A549 (cell line): ENCODE measurements around the gene PTK7. TPM values are rescaled to one million over a fixed set of nuclear protein-coding genes. Genes with fewer than 3 reads are reported as not detected.

Experiments used
- ATAC-seq, 2 experiments: fragments of 200-7000 bp in 1 of 2; fragments of >200 bp in 1 of 2; cut with Nextera tagmentation in 1 of 2; cut with Tn5 transposase in 1 of 2; 3 replicates each; pipeline versions ENCODE4 v1.8.0 to v1.9.1; 2018 to 2020; ENCODE audit warnings: mild to moderate bottlenecking in 1 of 2, moderate library complexity in 1 of 2
- CTCF ChIA-PET: fragments of 300-600 bp; sonication (Branson Sonifier 250); formaldehyde crosslinking; extraction: SDS; loops from one replicate; lab custom pipeline; 2021; ENCODE audit warnings: antibody characterized with exemption, inconsistent platforms; lab: Yijun Ruan, JAX
- POLR2A ChIA-PET: fragments of 350-600 bp; formaldehyde crosslinking; extraction: SDS; loops from one replicate; lab custom pipeline; 2021; ENCODE audit warnings: antibody characterized with exemption, inconsistent platforms; lab: Yijun Ruan, JAX
- DNase-seq, 2 experiments: peaks; one replicate each; pipeline versions ENCODE4 v3.0.0 to v3.0.0-alpha.2; 2011 to 2016; ENCODE audit warnings: low read depth in 1 of 2, low spot score in 1 of 2
- FAIRE-seq: peaks from 2 replicates; lab custom pipeline; 2011; peaks lifted over from hg19 to GRCh38; lab: Jason Lieb, UNC
- H3K27ac ChIP-seq, 2 experiments: fragments of >200 bp; sonication (Bioruptor Twin); formaldehyde crosslinking; 3 replicates each; pipeline ENCODE4 v1.5.1; 2016 to 2017
- H3K4me1 ChIP-seq: fragments of >200 bp; sonication (Bioruptor Twin); formaldehyde crosslinking; 3 replicates; pipeline ENCODE4 v1.6.1; 2016
- H3K4me2 ChIP-seq: fragments of >200 bp; sonication (Bioruptor Twin); formaldehyde crosslinking; 3 replicates; pipeline ENCODE4 v1.6.1; 2016
- H3K4me3 ChIP-seq: fragments of >200 bp; sonication (Bioruptor Twin); formaldehyde crosslinking; 3 replicates; pipeline ENCODE4 v1.5.1; 2016
- H3K9me3 ChIP-seq: fragments of >200 bp; sonication (Bioruptor Twin); formaldehyde crosslinking; 3 replicates; pipeline ENCODE4 v1.6.1; 2016
- CBX2 ChIP-seq: fragments of 200-600 bp; sonication (generic); IDR thresholded peaks from 2 replicates; pipeline ENCODE4 v1.6.1; 2016; ENCODE audit warnings: low read depth, mild to moderate bottlenecking, borderline replicate concordance
- CBX8 ChIP-seq: fragments of 200-600 bp; sonication (generic); IDR thresholded peaks from 2 replicates; pipeline ENCODE4 v1.6.1; 2016
- CEBPB ChIP-seq, 2 experiments: fragments of >200 bp in 1 of 2; sonication (Bioruptor Twin) in 1 of 2; formaldehyde crosslinking in 1 of 2; IDR thresholded peaks; 2 replicates each; pipeline ENCODE4 v1.6.1; 2012 to 2016
- CHD4 ChIP-seq: fragments of 200-600 bp; sonication (generic); IDR thresholded peaks from 2 replicates; pipeline ENCODE4 v1.6.1; 2016; ENCODE audit warnings: antibody characterized with exemption, mild to moderate bottlenecking, borderline replicate concordance
- FOXS1 ChIP-seq: fragments of 250-450 bp; sonication (Bioruptor Pico); IDR thresholded peaks from 2 replicates; pipeline ENCODE4 v1.5.0; 2020; ENCODE audit warnings: mild to moderate bottlenecking, moderate library complexity
- HES2 ChIP-seq: fragments of >200 bp; sonication (Bioruptor Twin); formaldehyde crosslinking; IDR thresholded peaks from 2 replicates; pipeline ENCODE4 v1.6.1; 2016
- HMGXB4 ChIP-seq: fragments of 250-450 bp; sonication (Bioruptor Pico); IDR thresholded peaks from 2 replicates; pipeline ENCODE4 v1.5.0; 2021; ENCODE audit warnings: mild to moderate bottlenecking, moderate library complexity, borderline replicate concordance
- HOXA7 ChIP-seq: fragments of 250-450 bp; sonication (Bioruptor Pico); IDR thresholded peaks from 2 replicates; pipeline ENCODE4 v1.5.0; 2020; ENCODE audit warnings: mild to moderate bottlenecking, moderate library complexity
- JUN ChIP-seq, 2 experiments: fragments of >200 bp; sonication (Bioruptor Twin); formaldehyde crosslinking; IDR thresholded peaks; 2 replicates in 1 of 2; 3 replicates in 1 of 2; pipeline ENCODE4 v1.6.1; 2016 to 2017
- KDM1A ChIP-seq: fragments of 200-600 bp; sonication (generic); IDR thresholded peaks from 2 replicates; pipeline ENCODE4 v1.6.1; 2016; ENCODE audit warnings: low read depth, mild to moderate bottlenecking
- MAFK ChIP-seq: fragments of 450-650 bp; IDR thresholded peaks from 2 replicates; pipeline ENCODE4 v1.6.1; 2014; ENCODE audit not compliant: partially characterized antibody
- NR3C1 ChIP-seq: fragments of >200 bp; sonication (Bioruptor Twin); formaldehyde crosslinking; IDR thresholded peaks from 3 replicates; pipeline ENCODE4 v1.6.1; 2017
- POLR2A ChIP-seq: IDR thresholded peaks from 2 replicates; pipeline ENCODE4 v1.6.1; 2012; ENCODE audit warnings: mild to moderate bottlenecking, low read length
- RCOR1 ChIP-seq: fragments of 150-350 bp; IDR thresholded peaks from 2 replicates; pipeline ENCODE4 v1.6.1; 2014; ENCODE audit warnings: antibody characterized with exemption, low read length, low read depth
- TP53 ChIP-seq: fragments of 250-450 bp; sonication (Bioruptor Pico); IDR thresholded peaks from 2 replicates; pipeline ENCODE4 v1.5.0; 2021; ENCODE audit warnings: mild to moderate bottlenecking, moderate library complexity
- USF2 ChIP-seq: fragments of 450-650 bp; IDR thresholded peaks from 2 replicates; pipeline ENCODE4 v1.6.1; 2014; ENCODE audit warnings: antibody characterized with exemption
- WGBS: methylation state at CpG from one replicate; pipeline ENCODE4 v1.1.6; 2017; ENCODE audit errors: missing lambda C conversion rate; 5-methylcytosine and 5-hydroxymethylcytosine counted together
- polyA plus RNA-seq, 4 experiments: library from polyadenylated mRNA; depleted of rRNA in 3 of 4; stranded (reverse); fragments of >200 nt; fragmentation: RNase III in 1 of 4; extraction: RNeasy Plus Mini Kit Qiagen cat#74134 plus additional on column Dnase treatment in 1 of 4; gene quantifications; 2 replicates in 3 of 4; 3 replicates in 1 of 4; pipeline ENCODE4 v1.2.3, GENCODE V29; 2011 to 2017

Gene PTK7
- polyA plus RNA-seq, 2 of the 4 experiments (the other 2 are of a cell fraction): 2.8 to 5.6 TPM

- 75% methylated on average over 6 of the region's 6 CpGs for WGBS
- Histone ChIP-seq H3K27ac (no peak overlapping the region), H3K4me3 (no peak overlapping the region)
- DNase-seq (no peak), ATAC-seq (no peak)
- TF ChIP-seq KDM1A (no peak), JUN (IDR thresholded peaks at IDR 0.05) (no peak), HOXA7 (CRISPR knock-in tag) (no peak), MAFK (no peak)
- TF ChIP-seq, all 56 proteins: peak for 0
- ChIA-PET CTCF (interaction anchor here (0.8 to 6.2 kb wide), 3 partner anchors 13 to 140 kb away, joined by 3 to 69 read pairs (median 3); no protein-coding TSS in a partner anchor), POLR2A (no interaction called here)
- Histone ChIP-seq H3K4me1 (peaks cover 8% of the 10 kb centered on the region; the same call in 1 of the 3 replicates), H3K4me2 (no peak overlapping the region), H3K9me3 (no peaks in the 10 kb centered on the region)
- FAIRE-seq: no peak
Observed at GRCh38 chr6:43147691-43148477, 71.8 kb downstream of the PTK7 start.

GRCh38 chr6:43149265-43149664, 73.2 kb downstream of the PTK7 start:
- DNase-seq (no peak), FAIRE-seq (no peak), ATAC-seq (no peak)
- Histone ChIP-seq H3K27ac (no peak overlapping the region), H3K4me1 (peaks cover 4% of the 10 kb centered on the region; the same call in 1 of the 3 replicates), H3K4me2 (no peak overlapping the region), H3K4me3 (no peak overlapping the region), H3K9me3 (no peaks in the 10 kb centered on the region)
- ChIA-PET CTCF (interaction anchor here (0.6 kb wide), 2 partner anchors 9 to 21 kb away, joined by 3 read pairs; no protein-coding TSS in a partner anchor), POLR2A (interaction anchor here (1.2 kb wide), 1 partner anchor 23 kb away, joined by 3 read pairs; no protein-coding TSS in a partner anchor)
- WGBS: 100% methylated on average over 1 of the region's 1 CpG
- TF ChIP-seq HES2 (no peak), RCOR1 (no peak), NR3C1 (no peak), POLR2A (no peak), TP53 (CRISPR knock-in tag) (no peak), FOXS1 (no peak)

GRCh38 chr6:43150051-43150751, 74.1 kb downstream of the PTK7 start:
- Histone ChIP-seq H3K4me3 (no peak overlapping the region), H3K9me3 (no peaks in the 10 kb centered on the region), H3K27ac (no peak overlapping the region), H3K4me2 (no peak overlapping the region), H3K4me1 (peaks cover under 1% of the 10 kb centered on the region; the same call in 1 of the 3 replicates)
- WGBS: 58% methylated on average over 7 of the region's 7 CpGs
- ChIA-PET POLR2A (interaction anchor here (1.2 kb wide), 1 partner anchor 22 kb away, joined by 3 read pairs; no protein-coding TSS in a partner anchor), CTCF (interaction anchor here (0.6 kb wide), 1 partner anchor 10 kb away, joined by 3 read pairs; no protein-coding TSS in a partner anchor)
- FAIRE-seq: no peak
- ATAC-seq: no peak
- DNase-seq: no peak
- no peak for TF ChIP-seq USF2
- no peak for TF ChIP-seq HMGXB4 (CRISPR knock-in tag)
- TF ChIP-seq FOXS1: no peak
- no peak for TF ChIP-seq CEBPB (IDR thresholded peaks at IDR 0.05)
- TF ChIP-seq CBX8: no peak
- TF ChIP-seq CHD4: no peak
- no peak for TF ChIP-seq CBX2
